ENCODE results near the gene ZNF268. TPM values are rescaled to one million over a fixed set of nuclear protein-coding genes. Genes with fewer than 3 reads are reported as not detected.

ZNF268 gene
- total RNA-seq, 1 donor from 2014 or later: 25.4 TPM

GRCh38 chr12:133264173-133264572, 82.9 kb downstream of the ZNF268 start:
- Histone ChIP-seq H3K27ac (no peak overlapping the region), H3K4me3 (no peak overlapping the region), H3K9me3 (no peaks in the 10 kb centered on the region), H3K4me1 (no peaks in the 10 kb centered on the region), H3K27me3 (no peaks in the 10 kb centered on the region), H3K36me3 (no peaks in the 10 kb centered on the region)
- intact Hi-C loops (cut with DNase I): no loop called here
- DNase-seq (no peak), ATAC-seq (no peak)
- no peak for TF ChIP-seq CTCF (IDR thresholded peaks at IDR 0.05)

Other genes starting within 250 kb of the ZNF268 start
- gene ZNF605, start 225.2 kb upstream of the ZNF268 start, total RNA-seq: 13.4 TPM
- gene ZNF26, start 195.1 kb upstream of the ZNF268 start, total RNA-seq: 11.4 TPM
- gene ZNF84, start 144.0 kb upstream of the ZNF268 start, total RNA-seq: 24.1 TPM
- gene ZNF140, start 100.6 kb upstream of the ZNF268 start, total RNA-seq: 15.7 TPM
- 2.4 TPM for gene ZNF891, start 51.2 kb upstream of the ZNF268 start, total RNA-seq
- 8.2 TPM for gene ZNF10, start 50.9 kb upstream of the ZNF268 start, total RNA-seq
- not detected for gene ANHX, start 54.4 kb downstream of the ZNF268 start, total RNA-seq

Measured in upper lobe of right lung (tissue), 1 donor.